Measurements from ENCODE around the gene DTHD1. TPM values are rescaled to one million over a fixed set of nuclear protein-coding genes. Genes with fewer than 3 reads are reported as not detected.

The DTHD1 gene
- total and polyA plus RNA-seq, 2 donors (not counting 3 experiments of a cell fraction or from before 2014, with no cell fraction given): not detected

- no peak for DNase-seq (ENCODE audit: low read depth, low spot score)
These were observed 110.6 kb downstream of the DTHD1 start for GRCh38 chr4:36392024-36392423.

GRCh38 chr4:36392916-36393315 is 111.5 kb downstream of the DTHD1 start:
- TF ChIP-seq MAX (IDR thresholded peaks at IDR 0.05; ENCODE audit: insufficient read depth, insufficient read length): no peak
- TF ChIP-seq MYC (IDR thresholded peaks at IDR 0.05; ENCODE audit: low read depth, low read length): no peak
- no peak for TF ChIP-seq POLR2A (IDR thresholded peaks at IDR 0.05; ENCODE audit: low read depth, low read length)
- no peak for TF ChIP-seq JUN (IDR thresholded peaks at IDR 0.05; ENCODE audit: borderline replicate concordance, insufficient read depth, insufficient read length, low read depth)
- TF ChIP-seq CTCF (IDR thresholded peaks at IDR 0.05; ENCODE audit: extremely low read depth in 1 of 2, insufficient read depth in 1 of 2, low read depth in 1 of 2, low read length in 2 of 2): no peak
- TF ChIP-seq FOS (IDR thresholded peaks at IDR 0.05; ENCODE audit: borderline replicate concordance, insufficient read depth, low read length): no peak
- no peak for TF ChIP-seq POLR2AphosphoS5 (IDR thresholded peaks at IDR 0.05; ENCODE audit: insufficient read depth, low read depth, low read length)
- no peak for TF ChIP-seq EZH2 (IDR thresholded peaks at IDR 0.05; ENCODE audit: borderline replicate concordance, low read depth, low read length, severe bottlenecking)
- TF ChIP-seq GATA2 (IDR thresholded peaks at IDR 0.05; ENCODE audit: insufficient read depth, insufficient read length, low read depth, low read length): no peak
- dilution Hi-C loops (cut with MboI; ENCODE audit: extremely low pct_ligation_motif_present, low sequenced_read_pairs): no loop called here
- Histone ChIP-seq H3K9ac (replicated peaks; ENCODE audit: extremely low read depth, insufficient read depth, low read length) (no peak overlapping the region), H2AFZ (ENCODE audit: low read depth, low read length) (no peak overlapping the region), H3K27ac (ENCODE audit: insufficient read depth, low read depth, low read length) (no peak overlapping the region), H3K9me1 (replicated peaks; ENCODE audit: control insufficient read depth, extremely low read depth, insufficient read depth, low read length) (no peaks in the 10 kb centered on the region), H3K9me3 (replicated peaks; ENCODE audit: control insufficient read depth, insufficient read depth, low read length) (no peaks in the 10 kb centered on the region), H3K4me3 (replicated peaks in 1 of 3; ENCODE audit: insufficient read depth in 1 of 3, low read depth in 1 of 3, low read length in 3 of 3) (no peak overlapping the region), H3K36me3 (ENCODE audit: control insufficient read depth in 2 of 2, extremely low read depth in 1 of 2, insufficient read depth in 2 of 2, low read length in 2 of 2) (no peaks in the 10 kb centered on the region), H3K27me3 (ENCODE audit: control insufficient read depth in 2 of 2, insufficient read depth in 2 of 2, low read length in 2 of 2) (no peaks in the 10 kb centered on the region), H3K79me2 (ENCODE audit: control insufficient read depth, insufficient read depth, low read length) (no peaks in the 10 kb centered on the region), H3K4me1 (ENCODE audit: control insufficient read depth, extremely low read depth, insufficient read depth, low read length) (no peaks in the 10 kb centered on the region), H3K4me2 (ENCODE audit: insufficient read depth, low read length) (no peak overlapping the region), H4K20me1 (replicated peaks; ENCODE audit: control insufficient read depth, extremely low read depth, insufficient read depth, low read length) (no peaks in the 10 kb centered on the region)
- POLR2A ChIA-PET: no interaction called here
- no peak for DNase-seq (ENCODE audit: low read depth, low spot score)
- CTCF ChIA-PET: no interaction called here
- intact Hi-C loops (cut with micrococcal nuclease): no loop called here
- no peak for FAIRE-seq
- BruUV-seq (replicated peaks): no TSS peak

More at GRCh38 chr4:36392024-36392423, 110.6 kb downstream of the DTHD1 start:
- H3K9me1 ChIP-seq (replicated peaks; ENCODE audit: control insufficient read depth, extremely low read depth, insufficient read depth, low read length): no peaks in the 10 kb centered on the region
- TF ChIP-seq EZH2 (IDR thresholded peaks at IDR 0.05; ENCODE audit: borderline replicate concordance, low read depth, low read length, severe bottlenecking): no peak
- TF ChIP-seq GATA2 (IDR thresholded peaks at IDR 0.05; ENCODE audit: insufficient read depth, insufficient read length, low read depth, low read length): no peak
- TF ChIP-seq MYC (IDR thresholded peaks at IDR 0.05; ENCODE audit: low read depth, low read length): no peak
- H3K9me3 ChIP-seq (replicated peaks; ENCODE audit: control insufficient read depth, insufficient read depth, low read length): no peaks in the 10 kb centered on the region
- FAIRE-seq: no peak
- no peaks in the 10 kb centered on the region for H3K4me1 ChIP-seq (ENCODE audit: control insufficient read depth, extremely low read depth, insufficient read depth, low read length)
- dilution Hi-C loops (cut with MboI; ENCODE audit: extremely low pct_ligation_motif_present, low sequenced_read_pairs) (no loop called here), intact Hi-C loops (cut with micrococcal nuclease) (no loop called here)
- BruUV-seq (replicated peaks): no TSS peak
- no peaks in the 10 kb centered on the region for H3K79me2 ChIP-seq (ENCODE audit: control insufficient read depth, insufficient read depth, low read length)
- H4K20me1 ChIP-seq (replicated peaks; ENCODE audit: control insufficient read depth, extremely low read depth, insufficient read depth, low read length): no peaks in the 10 kb centered on the region
- no peak overlapping the region for H2AFZ ChIP-seq (ENCODE audit: low read depth, low read length)
- no peak overlapping the region for H3K27ac ChIP-seq (ENCODE audit: insufficient read depth, low read depth, low read length)
- CTCF ChIA-PET: no interaction called here
- no peak overlapping the region for H3K4me2 ChIP-seq (ENCODE audit: insufficient read depth, low read length)
- no peak overlapping the region for H3K9ac ChIP-seq (replicated peaks; ENCODE audit: extremely low read depth, insufficient read depth, low read length)
- POLR2A ChIA-PET: no interaction called here
- no peaks in the 10 kb centered on the region for H3K36me3 ChIP-seq (ENCODE audit: control insufficient read depth in 2 of 2, extremely low read depth in 1 of 2, insufficient read depth in 2 of 2, low read length in 2 of 2)
- H3K4me3 ChIP-seq (replicated peaks in 1 of 3; ENCODE audit: insufficient read depth in 1 of 3, low read depth in 1 of 3, low read length in 3 of 3): no peak overlapping the region
- H3K27me3 ChIP-seq (ENCODE audit: control insufficient read depth in 2 of 2, insufficient read depth in 2 of 2, low read length in 2 of 2): no peaks in the 10 kb centered on the region
